NT2/D1 (cell line): ENCODE results near the gene KCNN3.

ENCODE experiments used
- SUZ12 ChIP-seq: IDR thresholded peaks from 2 replicates; pipeline ENCODE4 v1.6.1; 2011; ENCODE audit not compliant: insufficient read length, insufficient read depth; ENCODE audit errors: extremely low read depth
- YY1 ChIP-seq: IDR thresholded peaks from 2 replicates; pipeline ENCODE4 v1.6.1; 2011; ENCODE audit not compliant: insufficient read length, insufficient read depth

DNA sequence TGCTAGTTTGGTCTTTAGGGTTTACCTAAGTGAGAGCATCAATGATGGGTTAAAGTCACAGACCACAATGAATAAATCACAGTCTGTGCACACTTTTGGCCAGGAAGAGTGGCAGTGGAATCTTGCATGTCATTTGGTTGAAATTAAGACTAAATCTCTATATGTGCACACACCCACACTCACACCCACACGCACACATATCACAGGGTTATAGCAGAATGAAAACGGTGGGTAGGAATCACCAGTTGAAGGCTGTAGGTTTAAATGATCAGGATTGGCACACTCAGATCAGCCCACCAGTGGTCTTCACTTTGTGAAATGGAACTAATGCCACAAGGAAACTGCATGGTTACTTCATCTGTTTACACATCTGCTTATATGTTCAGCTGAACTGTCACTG lies 164.5 kb downstream of the KCNN3 start:
- no peak for TF ChIP-seq YY1
- no peak for TF ChIP-seq SUZ12
